HG02588 (cell line): ENCODE results near the gene FAM229A.

Source experiments
- ATAC-seq: cut with Tn5 transposase; IDR thresholded peaks from one replicate; pipeline ENCODE4 v1.9.1; 2021; ENCODE audit warnings: mild to moderate bottlenecking, moderate library complexity; ENCODE audit not compliant: unreplicated experiment

Gene FAM229A

GRCh38 chr1:32350785-32351398 lies 11.4 kb downstream of the FAM229A start:
- peak; percentile 33 for ATAC-seq

GRCh38 chr1:32349211-32349708 lies 13.0 kb downstream of the FAM229A start:
- no peak for ATAC-seq

- ATAC-seq, result no peak
Observed at GRCh38 chr1:32346532-32347157, 15.6 kb downstream of the FAM229A start.

GRCh38 chr1:32345289-32345827 lies 16.9 kb downstream of the FAM229A start:
- ATAC-seq, result no peak

GRCh38 chr1:32342704-32343103 lies 19.6 kb downstream of the FAM229A start:
- ATAC-seq, result no peak

- no peak for ATAC-seq
Observed at GRCh38 chr1:32341971-32342370, 20.3 kb downstream of the FAM229A start.

- ATAC-seq, result no peak
Observed at GRCh38 chr1:32341186-32341757, 21.0 kb downstream of the FAM229A start.

GRCh38 chr1:32339363-32339978 lies 22.8 kb downstream of the FAM229A start:
- no peak for ATAC-seq

- ATAC-seq, result no peak
Observed at GRCh38 chr1:32338637-32339145, 23.6 kb downstream of the FAM229A start.

- ATAC-seq, result peak; percentile 31
Observed at GRCh38 chr1:32337855-32338636, 24.2 kb downstream of the FAM229A start.

GRCh38 chr1:32336963-32337675 lies 25.2 kb downstream of the FAM229A start:
- ATAC-seq, result no peak

- no peak for ATAC-seq
Observed at GRCh38 chr1:32336591-32336932, 25.7 kb downstream of the FAM229A start.

GRCh38 chr1:32335790-32336590 lies 26.3 kb downstream of the FAM229A start, which contains the start of gene MARCKSL1:
TSS of gene MARCKSL1 (minus strand) at chr1:32336233. CDS start at chr1:32336033, 200 bp downstream.
- peak; percentile 36 for ATAC-seq

GRCh38 chr1:32335535-32335789 lies 26.8 kb downstream of the FAM229A start:
- no peak for ATAC-seq

- peak; percentile 16 for ATAC-seq
Observed at GRCh38 chr1:32334864-32335534, 27.3 kb downstream of the FAM229A start.

GRCh38 chr1:32334274-32334861 lies 27.9 kb downstream of the FAM229A start:
- ATAC-seq, result no peak

GRCh38 chr1:32333251-32333963 lies 28.9 kb downstream of the FAM229A start:
- no peak for ATAC-seq
